Panc1 (cell line): ENCODE data around the gene INPP4B. TPM values are rescaled to one million over a fixed set of nuclear protein-coding genes. Genes with fewer than 3 reads are reported as not detected.

Experiments used
- ATAC-seq: fragments of 200-7000 bp; cut with Tn5 transposase; 2 replicates; pipeline ENCODE4 v1.9.1; 2020; ENCODE audit warnings: mild to moderate bottlenecking, moderate library complexity
- BruUV-seq: library from RNA; stranded (reverse); fragments of 400-500 nt; replicated peaks from 2 replicates; lab custom pipeline; 2021; lab: Mats Ljungman, UMichigan
- CTCF ChIA-PET: fragments of 300-600 bp; sonication (Branson Sonifier 250); formaldehyde crosslinking; loops from one replicate; lab custom pipeline; 2022; ENCODE audit warnings: antibody characterized with exemption; lab: Charles Lee
- POLR2A ChIA-PET: fragments of 300-600 bp; sonication (Branson Sonifier 250); formaldehyde crosslinking; loops from one replicate; lab custom pipeline; 2022; ENCODE audit warnings: antibody characterized with exemption; lab: Charles Lee
- DNase-seq: peaks from one replicate; pipeline ENCODE4 v3.0.0-alpha.2; 2010; ENCODE audit warnings: low read depth, low spot score
- H3K27ac ChIP-seq: 2 replicates; pipeline ENCODE4 v1.5.1; 2011; ENCODE audit warnings: mild to moderate bottlenecking, low read length, inconsistent platforms
- H3K27me3 ChIP-seq: fragments of 200-500 bp; sonication (Bioruptor generic); 2 replicates; pipeline ENCODE4 v1.6.0; 2014; ENCODE audit warnings: low read length, inconsistent platforms; ENCODE audit not compliant: control insufficient read depth, insufficient read depth
- H3K36me3 ChIP-seq: fragments of 200-500 bp; sonication (Bioruptor generic); 2 replicates; pipeline ENCODE4 v1.5.1; 2014; ENCODE audit warnings: inconsistent platforms, mild to moderate bottlenecking, low read length, moderate library complexity; ENCODE audit not compliant: control insufficient read depth, insufficient read depth
- H3K4me1 ChIP-seq: 2 replicates; pipeline ENCODE4 v1.5.1; 2011; ENCODE audit warnings: inconsistent platforms, mild to moderate bottlenecking, low read length, moderate library complexity; ENCODE audit not compliant: control insufficient read depth, insufficient read depth
- H3K4me3 ChIP-seq, 2 experiments: 2 replicates each; pipeline ENCODE4 v1.5.1; 2011 to 2012; ENCODE audit warnings: low read depth in 2 of 2, low read length in 2 of 2, mild to moderate bottlenecking in 2 of 2, inconsistent platforms in 1 of 2, moderate library complexity in 1 of 2
- H3K9me3 ChIP-seq: fragments of 200-500 bp; sonication (Bioruptor generic); 2 replicates; pipeline ENCODE4 v1.5.1; 2014; ENCODE audit warnings: low read depth, mild to moderate bottlenecking, inconsistent platforms, low read length, moderate library complexity; ENCODE audit not compliant: control insufficient read depth, insufficient read depth
- POLR2AphosphoS5 ChIP-seq: IDR thresholded peaks from 2 replicates; pipeline ENCODE4 v1.6.1; 2012; ENCODE audit warnings: mild to moderate bottlenecking, low read depth, low read length, moderate library complexity
- REST ChIP-seq, 2 experiments: IDR thresholded peaks; 2 replicates each; pipeline ENCODE4 v1.6.1; 2011 to 2012; ENCODE audit warnings: low read depth in 2 of 2, control low read depth in 1 of 2, low read length in 1 of 2, mild to moderate bottlenecking in 1 of 2, moderate library complexity in 1 of 2; ENCODE audit not compliant: insufficient read depth in 1 of 2
- SIN3A ChIP-seq: IDR thresholded peaks from 2 replicates; pipeline ENCODE4 v1.6.1; 2012; ENCODE audit warnings: low read depth, mild to moderate bottlenecking, low read length, moderate library complexity, borderline replicate concordance; ENCODE audit not compliant: insufficient read depth
- TCF7L2 ChIP-seq: IDR thresholded peaks from 2 replicates; pipeline ENCODE4 v1.6.1; 2011; ENCODE audit warnings: mild to moderate bottlenecking, low read depth, low read length, inconsistent platforms
- in situ Hi-C: cut with HindIII; loops from 2 replicates; pipeline ENCODE4 v1.10.0; 2016; ENCODE audit warnings: low sequenced_read_pairs, low pct_unique_long_range_greater_than_20kb
- intact Hi-C: fragments of 100-400 bp; cut with micrococcal nuclease; formaldehyde crosslinking; loops from one replicate; pipeline ENCODE4 v1.10.0; 2022; ENCODE audit not compliant: unreplicated experiment
- total RNA-seq: library from RNA; stranded (reverse); gene quantifications from one replicate; pipeline ENCODE4 v1.2.1, GENCODE V29; 2021; ENCODE audit not compliant: unreplicated experiment
- TF ChIP-seq, protein P1 (sequence below): fragments of 450-650 bp; IDR thresholded peaks from 2 replicates; pipeline ENCODE4 v1.5.1; 2017; ENCODE audit warnings: mild to moderate bottlenecking

The INPP4B gene
- total RNA-seq, 1 experiment from 2014 or later = 4.5 TPM

DNA sequence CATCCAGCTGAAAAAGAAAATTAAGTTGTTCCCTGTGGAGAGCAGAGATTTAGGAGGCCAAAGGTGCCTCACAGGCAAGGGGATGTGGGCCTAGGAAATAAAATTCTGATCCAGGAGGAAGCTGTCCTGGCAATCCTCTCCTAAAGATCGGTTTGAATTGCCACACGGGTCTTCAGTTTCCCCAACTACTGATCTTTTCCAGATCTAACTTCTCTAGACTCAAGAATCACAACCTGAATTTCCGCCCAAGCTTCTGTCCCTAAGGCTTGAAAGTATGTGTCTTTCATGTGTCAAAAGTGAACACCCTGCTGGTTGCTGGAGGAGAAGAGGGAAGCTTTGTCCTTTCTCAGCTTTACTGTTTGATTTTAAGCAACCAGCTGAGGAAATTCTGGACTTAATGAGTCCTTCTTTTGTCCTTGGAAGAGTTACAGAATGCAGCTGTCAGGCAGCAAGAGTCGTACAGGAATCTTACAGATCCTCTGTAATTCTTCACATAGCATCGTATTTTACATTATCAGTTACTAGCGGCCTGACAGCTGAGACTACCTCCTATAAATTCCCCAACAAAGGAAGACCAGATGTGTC, 93.8 kb downstream of the INPP4B start:
- ChIA-PET POLR2A (no interaction called here), CTCF (no interaction called here)
- no TSS peak for BruUV-seq
- in situ Hi-C loops (no loop called here), intact Hi-C loops (no loop called here)
- H3K36me3 ChIP-seq = no peaks in the 10 kb centered on the region
- no peaks in the 10 kb centered on the region for H3K4me1 ChIP-seq
- H3K27me3 ChIP-seq = no peaks in the 10 kb centered on the region
- no peak for TF ChIP-seq SIN3A
- TF ChIP-seq REST (IDR thresholded peaks at IDR 0.05; ENCODE audit: insufficient read depth in 1 of 2, low read depth in 2 of 2, low read length in 1 of 2) = no peak
- TF ChIP-seq, protein P1, sequence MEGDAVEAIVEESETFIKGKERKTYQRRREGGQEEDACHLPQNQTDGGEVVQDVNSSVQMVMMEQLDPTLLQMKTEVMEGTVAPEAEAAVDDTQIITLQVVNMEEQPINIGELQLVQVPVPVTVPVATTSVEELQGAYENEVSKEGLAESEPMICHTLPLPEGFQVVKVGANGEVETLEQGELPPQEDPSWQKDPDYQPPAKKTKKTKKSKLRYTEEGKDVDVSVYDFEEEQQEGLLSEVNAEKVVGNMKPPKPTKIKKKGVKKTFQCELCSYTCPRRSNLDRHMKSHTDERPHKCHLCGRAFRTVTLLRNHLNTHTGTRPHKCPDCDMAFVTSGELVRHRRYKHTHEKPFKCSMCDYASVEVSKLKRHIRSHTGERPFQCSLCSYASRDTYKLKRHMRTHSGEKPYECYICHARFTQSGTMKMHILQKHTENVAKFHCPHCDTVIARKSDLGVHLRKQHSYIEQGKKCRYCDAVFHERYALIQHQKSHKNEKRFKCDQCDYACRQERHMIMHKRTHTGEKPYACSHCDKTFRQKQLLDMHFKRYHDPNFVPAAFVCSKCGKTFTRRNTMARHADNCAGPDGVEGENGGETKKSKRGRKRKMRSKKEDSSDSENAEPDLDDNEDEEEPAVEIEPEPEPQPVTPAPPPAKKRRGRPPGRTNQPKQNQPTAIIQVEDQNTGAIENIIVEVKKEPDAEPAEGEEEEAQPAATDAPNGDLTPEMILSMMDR = no peak
- TF ChIP-seq TCF7L2 = no peak
- TF ChIP-seq POLR2AphosphoS5 = no peak
- no peak overlapping the region for H3K4me3 ChIP-seq
- no peak for ATAC-seq
- H3K9me3 ChIP-seq = no peaks in the 10 kb centered on the region
- no peak for DNase-seq
- no peak overlapping the region for H3K27ac ChIP-seq

DNA sequence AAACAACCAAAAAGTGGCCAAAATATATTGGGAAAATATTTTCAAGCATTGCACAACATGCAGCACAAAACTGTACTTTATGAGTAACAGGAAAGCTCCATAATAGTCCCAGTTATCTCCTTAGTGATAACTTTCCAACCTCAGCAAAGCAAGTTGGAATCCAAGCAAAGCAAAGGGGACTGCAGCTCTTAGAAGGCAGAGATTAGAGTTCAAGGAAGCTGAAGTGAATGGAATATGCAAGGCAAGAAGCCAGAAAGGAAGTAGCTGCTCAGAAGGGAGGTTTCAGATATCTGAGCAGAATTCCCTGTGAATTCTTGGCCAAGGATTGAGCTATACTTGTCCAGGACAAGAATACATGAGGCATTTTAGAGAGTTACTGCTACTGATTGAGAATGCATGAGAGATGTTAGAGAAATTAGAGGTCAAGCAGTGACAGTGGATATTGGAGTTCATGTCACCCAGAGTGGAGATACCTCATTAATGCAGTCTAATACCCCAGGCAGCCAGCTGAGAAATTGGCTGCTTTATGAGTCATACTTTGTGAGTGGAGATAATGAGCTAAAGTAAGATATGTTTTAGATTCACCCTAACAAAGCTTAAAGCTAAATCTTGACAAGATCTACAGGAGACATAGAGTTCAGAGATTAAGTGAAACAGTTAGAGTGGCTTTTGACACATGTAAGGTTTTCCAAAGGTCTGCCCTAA, 102.8 kb downstream of the INPP4B start:
- no peaks in the 10 kb centered on the region for H3K4me1 ChIP-seq
- BruUV-seq = no TSS peak
- in situ Hi-C loops (no loop called here), intact Hi-C loops (no loop called here)
- ChIA-PET CTCF (no interaction called here), POLR2A (no interaction called here)
- ATAC-seq = no peak
- no peak for DNase-seq
- TF ChIP-seq, protein P1 = no peak
- no peak for TF ChIP-seq TCF7L2
- TF ChIP-seq SIN3A = no peak
- no peak for TF ChIP-seq POLR2AphosphoS5
- no peak for TF ChIP-seq REST (IDR thresholded peaks at IDR 0.05; ENCODE audit: insufficient read depth in 1 of 2, low read depth in 2 of 2, low read length in 1 of 2)
- H3K27me3 ChIP-seq = no peaks in the 10 kb centered on the region
- H3K4me3 ChIP-seq = no peak overlapping the region
- H3K36me3 ChIP-seq = no peaks in the 10 kb centered on the region
- H3K27ac ChIP-seq = no peak overlapping the region
- H3K9me3 ChIP-seq = peaks cover 4% of the 10 kb centered on the region; the same call in 1 of the 2 replicates
